SK-N-SH (cell line): ENCODE data around the gene NRL. TPM values are rescaled to one million over a fixed set of nuclear protein-coding genes. Genes with fewer than 3 reads are reported as not detected.

Experiments
- CTCF ChIA-PET: fragments of 300-600, 350-600 bp; formaldehyde crosslinking; extraction: SDS; loops from one replicate; lab custom pipeline; 2021; lab: Yijun Ruan, JAX
- POLR2A ChIA-PET: fragments of 350-600 bp; sonication (Branson Sonifier 250); formaldehyde crosslinking; extraction: SDS; loops from one replicate; lab custom pipeline; 2020; ENCODE audit warnings: antibody characterized with exemption, inconsistent platforms; lab: Yijun Ruan, JAX
- DNase-seq: peaks from one replicate; pipeline ENCODE4 v3.0.0; 2012
- H2AFZ ChIP-seq: fragments of 200-600 bp; sonication (generic); 2 replicates; pipeline ENCODE4 v1.8.1; 2016; ENCODE audit warnings: antibody characterized with exemption, mild to moderate bottlenecking, low read depth
- H3F3A ChIP-seq: fragments of 200-600 bp; sonication (generic); replicated peaks from 2 replicates; pipeline ENCODE3; 2016; ENCODE audit warnings: antibody characterized with exemption, mild to moderate bottlenecking; ENCODE audit not compliant: insufficient read depth
- H3K27ac ChIP-seq, 2 experiments: fragments of 200-500 bp in 1 of 2; fragments of 200-600 bp in 1 of 2; sonication (Bioruptor generic) in 1 of 2; sonication (generic), shearing (Covaris generic) in 1 of 2; 2 replicates each; pipeline versions ENCODE4 v1.5.1 to v1.6.1; 2014 to 2016; ENCODE audit warnings: low read depth in 2 of 2, inconsistent platforms in 1 of 2, low read length in 1 of 2, mild to moderate bottlenecking in 1 of 2, mixed read lengths in 1 of 2
- H3K27me3 ChIP-seq: fragments of 200-600 bp; sonication (generic), shearing (Covaris generic); 2 replicates; pipeline ENCODE4 v1.6.1; 2016; ENCODE audit warnings: mixed run types; ENCODE audit not compliant: insufficient read depth
- H3K36me3 ChIP-seq, 2 experiments: fragments of 200-500 bp in 1 of 2; fragments of 200-600 bp in 1 of 2; sonication (Bioruptor generic) in 1 of 2; sonication (generic) in 1 of 2; replicated peaks in 1 of 2; 2 replicates each; pipeline versions ENCODE3 to v1.5.1; 2014 to 2016; ENCODE audit warnings: low read length in 1 of 2, mild to moderate bottlenecking in 1 of 2; ENCODE audit not compliant: insufficient read depth in 2 of 2, control insufficient read depth in 1 of 2
- H3K4me1 ChIP-seq, 2 experiments: fragments of 200-500 bp in 1 of 2; fragments of 200-600 bp in 1 of 2; sonication (Bioruptor generic) in 1 of 2; sonication (generic), shearing (Covaris generic) in 1 of 2; 2 replicates each; pipeline versions ENCODE4 v1.5.1 to v1.6.1; 2014 to 2016; ENCODE audit warnings: low read depth in 1 of 2, low read length in 1 of 2, mixed run types in 1 of 2; ENCODE audit not compliant: insufficient read depth in 2 of 2, control insufficient read depth in 1 of 2
- H3K4me2 ChIP-seq: fragments of 200-600 bp; sonication (generic), shearing (Covaris generic); 2 replicates; pipeline ENCODE4 v1.6.1; 2017; ENCODE audit warnings: mixed run types
- H3K4me3 ChIP-seq, 2 experiments: fragments of 200-500 bp in 1 of 2; fragments of 200-600 bp in 1 of 2; sonication (Bioruptor generic) in 1 of 2; sonication (generic), shearing (Covaris generic) in 1 of 2; 2 replicates each; pipeline versions ENCODE4 v1.5.1 to v1.8.1; 2014 to 2016; ENCODE audit warnings: low read depth in 2 of 2, inconsistent platforms in 1 of 2, low read length in 1 of 2, mild to moderate bottlenecking in 1 of 2, mixed read lengths in 1 of 2, moderate library complexity in 1 of 2
- H3K79me2 ChIP-seq: fragments of 200-600 bp; sonication (generic); 2 replicates; pipeline ENCODE4 v1.8.1; 2017; ENCODE audit warnings: mild to moderate bottlenecking; ENCODE audit not compliant: insufficient read depth
- H3K9ac ChIP-seq: fragments of 200-600 bp; sonication (generic); 2 replicates; pipeline ENCODE4 v1.6.1; 2017; ENCODE audit warnings: mixed run types
- H3K9me2 ChIP-seq: fragments of 200-600 bp; sonication (generic); 2 replicates; pipeline ENCODE4 v1.6.1; 2017; ENCODE audit warnings: mixed run types
- H3K9me3 ChIP-seq: fragments of 200-600 bp; sonication (generic); 2 replicates; pipeline ENCODE4 v1.6.1; 2017; ENCODE audit warnings: mixed run types, mild to moderate bottlenecking, moderate library complexity
- H4K20me1 ChIP-seq: fragments of 200-600 bp; sonication (generic); 2 replicates; pipeline ENCODE4 v1.6.1; 2017; ENCODE audit warnings: mild to moderate bottlenecking, mixed run types; ENCODE audit not compliant: insufficient read depth
- CHD2 ChIP-seq: fragments of 150-350 bp; IDR thresholded peaks from 2 replicates; pipeline ENCODE4 v1.6.1; 2018; ENCODE audit warnings: low read length; ENCODE audit not compliant: partially characterized antibody
- FOSL2 ChIP-seq: IDR thresholded peaks from 2 replicates; pipeline ENCODE4 v1.4.0; 2012; ENCODE audit warnings: low read depth, mild to moderate bottlenecking, moderate library complexity, borderline replicate concordance
- JUND ChIP-seq: IDR thresholded peaks from 2 replicates; pipeline ENCODE4 v1.4.0; 2012
- NFIC ChIP-seq: IDR thresholded peaks from 2 replicates; pipeline ENCODE4 v1.4.0; 2012; ENCODE audit warnings: borderline replicate concordance
- NRF1 ChIP-seq: IDR thresholded peaks from 2 replicates; pipeline ENCODE4 v1.6.1; 2012; ENCODE audit warnings: low read depth, mild to moderate bottlenecking, low read length
- POLR2AphosphoS5 ChIP-seq: IDR thresholded peaks from 2 replicates; pipeline ENCODE4 v1.6.1; 2012; ENCODE audit warnings: low read depth, low read length
- REST ChIP-seq: IDR thresholded peaks from 2 replicates; pipeline ENCODE4 v1.6.1; 2012; ENCODE audit warnings: mild to moderate bottlenecking, low read depth, low read length, moderate library complexity
- SIN3A ChIP-seq: IDR thresholded peaks from 2 replicates; pipeline ENCODE4 v1.6.1; 2012; ENCODE audit warnings: low read depth, mild to moderate bottlenecking, low read length, moderate library complexity, borderline replicate concordance
- TAF1 ChIP-seq: IDR thresholded peaks from 2 replicates; pipeline ENCODE4 v1.6.1; 2012; ENCODE audit warnings: low read depth, mild to moderate bottlenecking, low read length, moderate library complexity, borderline replicate concordance
- WGBS: methylation state at CpG from one replicate; pipeline ENCODE4 v1.1.6; 2017; ENCODE audit warnings: low lambda C conversion rate; 5-methylcytosine and 5-hydroxymethylcytosine counted together
- polyA plus RNA-seq, 3 experiments: library from polyadenylated mRNA; depleted of rRNA; stranded (reverse); fragments of >200 nt; gene quantifications; 2 replicates each; pipeline ENCODE4 v1.2.3, GENCODE V29; 2012
- TF ChIP-seq, protein P1 (sequence below): fragments of 200-600 bp; sonication (generic); IDR thresholded peaks from 2 replicates; pipeline ENCODE4 v1.6.1; 2017; ENCODE audit warnings: antibody characterized with exemption, mild to moderate bottlenecking, moderate library complexity

The NRL gene
- polyA plus RNA-seq, 1 of the 3 experiments (the other 2 are of a cell fraction): 0.76 TPM

DNA sequence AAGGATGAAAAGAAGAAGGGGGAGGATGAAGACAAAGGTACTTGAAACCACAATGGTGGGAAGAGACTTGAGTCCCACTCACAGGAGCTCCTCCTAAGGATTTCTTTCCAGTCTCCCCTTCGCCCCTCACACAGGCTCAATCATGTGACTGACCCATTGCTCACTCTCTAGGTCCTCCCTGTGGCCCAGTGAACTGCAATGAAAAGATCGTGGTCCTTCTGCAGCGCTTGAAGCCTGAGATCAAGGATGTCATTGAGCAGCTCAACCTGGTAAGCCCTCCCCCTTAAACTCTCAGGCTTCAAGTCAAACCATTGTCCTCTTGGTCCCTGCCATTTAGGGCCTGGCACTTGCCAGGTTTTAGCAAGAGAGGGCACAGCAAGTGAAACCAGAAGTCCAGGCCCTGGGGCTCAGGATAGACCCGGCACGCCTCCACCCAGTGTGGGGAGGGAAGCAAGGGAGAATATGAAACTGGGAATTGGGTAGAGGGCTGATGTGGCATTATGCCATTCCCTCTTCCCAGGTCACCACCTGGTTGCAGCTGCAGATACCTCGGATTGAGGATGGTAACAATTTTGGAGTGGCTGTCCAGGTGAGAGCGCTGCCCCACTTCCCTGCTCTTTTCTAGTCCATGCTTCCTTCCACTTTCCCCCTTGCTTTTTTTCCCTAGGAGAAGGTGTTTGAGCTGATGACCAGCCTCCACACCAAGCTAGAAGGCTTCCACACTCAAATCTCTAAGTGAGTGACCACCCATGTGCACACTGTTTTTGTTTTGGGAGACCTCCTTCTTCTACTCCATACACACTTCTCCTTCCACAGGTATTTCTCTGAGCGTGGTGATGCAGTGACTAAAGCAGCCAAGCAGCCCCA lies 23.0 kb upstream of the NRL start:
- POLR2A ChIA-PET: interaction anchor here (0.6 to 3.0 kb wide), 6 partner anchors 9 to 1262 kb away, joined by 3 to 21 read pairs (median 5); partner anchors contain the start of genes DCAF11, IRF9, NRL and PSME2
- no peak for TF ChIP-seq NFIC
- TF ChIP-seq POLR2AphosphoS5: 0 out of 2 replicates have a peak, but pooled peaks have one; percentile 14
- 92% methylated on average over 8 of the region's 8 CpGs for WGBS
- H3K9me2 ChIP-seq: no peaks in the 10 kb centered on the region
- H3F3A ChIP-seq: peaks cover 15% of the 10 kb centered on the region
- peaks cover 21 to 24% of the 10 kb centered on the region in 2 experiments for H3K36me3 ChIP-seq
- peaks cover 37% of the 10 kb centered on the region for H3K79me2 ChIP-seq
- H3K9ac ChIP-seq: no peak overlapping the region
- no peaks in the 10 kb centered on the region for H3K27me3 ChIP-seq
- no peak for DNase-seq
- no peaks in the 10 kb centered on the region for H4K20me1 ChIP-seq
- H3K4me2 ChIP-seq: peak overlapping the region; percentile 82; the same call in 1 of the 2 replicates
- peak overlapping the region in 1 of 2 experiments; percentile 11; a peak in 1 of 4 replicates for H3K27ac ChIP-seq
- CTCF ChIA-PET: interaction anchor here (0.7 to 4.7 kb wide), 5 partner anchors 9 to 47 kb away, joined by 3 to 22 read pairs (median 3); partner anchors contain the start of genes IRF9, PCK2 and RNF31
- 0 out of 4 replicates have a peak overlapping the region, but pooled peaks of 1 of the 2 experiments have one; percentile 82 for H3K4me3 ChIP-seq
- no peaks in the 10 kb centered on the region for H3K9me3 ChIP-seq
- H2AFZ ChIP-seq: no peak overlapping the region
- H3K4me1 ChIP-seq: peaks cover 6 to 36% of the 10 kb centered on the region in 2 experiments; a peak in 3 of 4 replicates

- H3K4me2 ChIP-seq: peak overlapping the region; percentile 82
- TF ChIP-seq CHD2 (no peak), NRF1 (no peak), SIN3A (no peak), TAF1 (no peak), JUND (no peak), REST (no peak), FOSL2 (no peak)
- TF ChIP-seq, protein P1, sequence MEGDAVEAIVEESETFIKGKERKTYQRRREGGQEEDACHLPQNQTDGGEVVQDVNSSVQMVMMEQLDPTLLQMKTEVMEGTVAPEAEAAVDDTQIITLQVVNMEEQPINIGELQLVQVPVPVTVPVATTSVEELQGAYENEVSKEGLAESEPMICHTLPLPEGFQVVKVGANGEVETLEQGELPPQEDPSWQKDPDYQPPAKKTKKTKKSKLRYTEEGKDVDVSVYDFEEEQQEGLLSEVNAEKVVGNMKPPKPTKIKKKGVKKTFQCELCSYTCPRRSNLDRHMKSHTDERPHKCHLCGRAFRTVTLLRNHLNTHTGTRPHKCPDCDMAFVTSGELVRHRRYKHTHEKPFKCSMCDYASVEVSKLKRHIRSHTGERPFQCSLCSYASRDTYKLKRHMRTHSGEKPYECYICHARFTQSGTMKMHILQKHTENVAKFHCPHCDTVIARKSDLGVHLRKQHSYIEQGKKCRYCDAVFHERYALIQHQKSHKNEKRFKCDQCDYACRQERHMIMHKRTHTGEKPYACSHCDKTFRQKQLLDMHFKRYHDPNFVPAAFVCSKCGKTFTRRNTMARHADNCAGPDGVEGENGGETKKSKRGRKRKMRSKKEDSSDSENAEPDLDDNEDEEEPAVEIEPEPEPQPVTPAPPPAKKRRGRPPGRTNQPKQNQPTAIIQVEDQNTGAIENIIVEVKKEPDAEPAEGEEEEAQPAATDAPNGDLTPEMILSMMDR: no peak
- 49% methylated on average over 13 of the region's 13 CpGs for WGBS
- no peaks in the 10 kb centered on the region for H3K9me3 ChIP-seq
- no peak for DNase-seq
- H3K36me3 ChIP-seq: peaks cover 21 to 24% of the 10 kb centered on the region in 2 experiments
- ChIA-PET POLR2A (interaction anchor here (0.6 to 3.0 kb wide), 7 partner anchors 8 to 1261 kb away, joined by 3 to 21 read pairs (median 5); partner anchors contain the start of genes DCAF11, IRF9, NRL and PSME2), CTCF (interaction anchor here (0.7 to 4.7 kb wide), 6 partner anchors 11 to 46 kb away, joined by 3 to 22 read pairs (median 4); partner anchors contain the start of genes DCAF11, IRF9, NRL and PCK2)
- H3K79me2 ChIP-seq: peaks cover 33% of the 10 kb centered on the region
- H3K9ac ChIP-seq: peak overlapping the region; percentile 94
- H2AFZ ChIP-seq: no peak overlapping the region
- H3K27ac ChIP-seq: peak overlapping the region in 1 of 2 experiments; percentile 64; a peak in 1 of 4 replicates
- peaks cover 10% of the 10 kb centered on the region for H3F3A ChIP-seq
- no peaks in the 10 kb centered on the region for H3K27me3 ChIP-seq
- H3K9me2 ChIP-seq: no peaks in the 10 kb centered on the region
- no peaks in the 10 kb centered on the region for H4K20me1 ChIP-seq
- peak overlapping the region; percentile 82 to 91 for H3K4me3 ChIP-seq
- H3K4me1 ChIP-seq: peaks cover 6 to 31% of the 10 kb centered on the region in 2 experiments; a peak in 3 of 4 replicates
These were observed 22.2 kb upstream of the NRL start for GRCh38 chr14:24136684-24137528.
